Measurements from ENCODE around the gene STRA8. TPM values are rescaled to one million over a fixed set of nuclear protein-coding genes. Genes with fewer than 3 reads are reported as not detected.

Gene STRA8
- total RNA-seq, 2 experiments from 2014 or later: not detected

GRCh38 chr7:135253851-135254771, 20.5 kb downstream of the STRA8 start:
- Mint-ChIP-seq H3K9me3 (ENCODE audit: low read depth) (no peaks in the 10 kb centered on the region), H3K27ac (no peak overlapping the region), H3K4me3 (no peak overlapping the region), H3K27me3 (peaks cover 3% of the 10 kb centered on the region), H3K36me3 (no peaks in the 10 kb centered on the region), H3K4me1 (no peaks in the 10 kb centered on the region)
- CTCF ChIA-PET: interaction anchor here (1.1 kb wide), 1 partner anchor 20 kb away, joined by 4 read pairs; no protein-coding TSS in a partner anchor
- peak; percentile 39 for ATAC-seq
- no peak for DNase-seq

DNA sequence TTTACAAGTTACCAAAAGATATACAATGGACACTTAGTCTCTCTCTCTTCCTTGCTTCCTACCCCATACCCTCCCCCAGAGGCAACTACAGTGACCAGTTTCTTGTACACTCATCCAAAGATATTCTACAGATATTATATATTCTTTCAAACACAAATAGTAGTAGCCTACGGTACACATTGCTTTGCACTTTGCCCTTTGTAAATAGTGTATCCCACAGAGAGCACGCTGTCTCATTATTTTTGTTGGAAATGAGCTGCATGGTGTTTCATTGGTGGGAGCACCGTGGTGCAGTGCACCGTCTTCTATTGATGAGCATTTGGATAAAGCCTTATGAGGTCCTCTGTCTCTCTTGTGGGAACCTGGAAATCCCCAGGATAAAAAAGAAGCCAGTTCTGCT, 24.2 kb downstream of the STRA8 start:
- ATAC-seq: no peak
- CTCF ChIA-PET: no interaction called here

GRCh38 chr7:135258585-135258984, 24.9 kb downstream of the STRA8 start:
- CTCF ChIA-PET: no interaction called here
- ATAC-seq (no peak), DNase-seq (no peak)
- peaks cover 3% of the 10 kb centered on the region for H3K27me3 Mint-ChIP-seq
- peaks cover 4% of the 10 kb centered on the region for H3K9me3 Mint-ChIP-seq (ENCODE audit: low read depth)
- no peaks in the 10 kb centered on the region for H3K4me1 Mint-ChIP-seq
- peaks cover 2% of the 10 kb centered on the region for H3K36me3 Mint-ChIP-seq
- H3K4me3 Mint-ChIP-seq: no peak overlapping the region
- no peak overlapping the region for H3K27ac Mint-ChIP-seq

More for the DNA sequence above, 24.2 kb downstream of the STRA8 start:
- H3K36me3 Mint-ChIP-seq: peaks cover 2% of the 10 kb centered on the region
- H3K27me3 Mint-ChIP-seq: peaks cover 3% of the 10 kb centered on the region
- no peak overlapping the region for H3K27ac Mint-ChIP-seq
- no peak for DNase-seq
- H3K4me1 Mint-ChIP-seq: no peaks in the 10 kb centered on the region
- H3K4me3 Mint-ChIP-seq: no peak overlapping the region
- H3K9me3 Mint-ChIP-seq (ENCODE audit: low read depth): peaks cover 3% of the 10 kb centered on the region

- H3K4me1 Mint-ChIP-seq: no peaks in the 10 kb centered on the region
- CTCF ChIA-PET: interaction anchor here (3.4 kb wide), 1 partner anchor 15 kb away, joined by 14 read pairs; no protein-coding TSS in a partner anchor
- H3K4me3 Mint-ChIP-seq: no peak overlapping the region
- peaks cover 3% of the 10 kb centered on the region for H3K27me3 Mint-ChIP-seq
- no peak overlapping the region for H3K27ac Mint-ChIP-seq
- H3K9me3 Mint-ChIP-seq (ENCODE audit: low read depth): peaks cover 9% of the 10 kb centered on the region
- ATAC-seq (no peak), DNase-seq (no peak)
- H3K36me3 Mint-ChIP-seq: peaks cover 2% of the 10 kb centered on the region
Measured at GRCh38 chr7:135259702-135260101, 26.1 kb downstream of the STRA8 start.

GRCh38 chr7:135260470-135260869, 26.8 kb downstream of the STRA8 start:
- H3K27ac Mint-ChIP-seq: no peak overlapping the region
- CTCF ChIA-PET: interaction anchor here (3.4 kb wide), 1 partner anchor 14 kb away, joined by 14 read pairs; no protein-coding TSS in a partner anchor
- no peak overlapping the region for H3K4me3 Mint-ChIP-seq
- no peaks in the 10 kb centered on the region for H3K4me1 Mint-ChIP-seq
- H3K9me3 Mint-ChIP-seq (ENCODE audit: low read depth): peaks cover 9% of the 10 kb centered on the region
- H3K36me3 Mint-ChIP-seq: peaks cover 2% of the 10 kb centered on the region
- peaks cover 3% of the 10 kb centered on the region for H3K27me3 Mint-ChIP-seq
- no peak for DNase-seq
- ATAC-seq: no peak

DNA sequence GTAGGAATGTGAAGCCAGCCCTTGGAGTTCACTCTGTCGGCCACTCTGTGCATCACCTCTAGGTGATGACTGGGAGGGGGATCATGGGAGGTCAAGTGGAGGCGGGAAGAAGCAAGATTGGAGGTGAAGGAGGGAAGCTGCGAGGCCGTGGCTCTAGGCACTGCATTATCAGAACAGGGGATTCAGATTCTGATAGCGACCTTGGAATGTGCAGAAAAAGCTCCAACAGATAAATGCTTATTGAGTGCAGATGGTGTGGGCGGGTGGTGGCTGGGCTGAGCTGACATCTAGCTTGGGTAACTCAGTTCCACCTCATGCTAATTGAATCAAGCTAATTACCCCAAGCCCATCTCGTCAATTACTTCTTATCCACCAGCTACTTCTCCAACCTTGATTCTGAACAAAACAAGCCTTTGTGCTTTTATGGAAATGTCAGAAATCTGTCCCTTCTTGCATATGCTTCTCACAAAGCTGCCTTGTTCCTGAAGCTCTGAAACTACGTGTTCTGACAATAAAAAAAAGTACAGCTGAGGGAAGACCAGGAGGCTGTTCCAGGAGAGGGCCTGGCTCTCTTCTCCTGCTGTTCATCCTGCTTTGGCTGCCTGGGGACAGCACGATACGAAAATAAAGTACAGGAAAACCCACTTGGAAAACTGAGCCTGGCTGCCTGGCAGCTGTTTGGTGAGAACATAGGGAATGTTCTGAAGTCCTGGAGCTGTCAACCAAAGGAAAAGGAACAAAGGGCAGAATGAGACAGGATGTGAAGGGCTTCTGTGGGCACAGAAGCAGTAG, 27.5 kb downstream of the STRA8 start:
- Mint-ChIP-seq H3K27ac (no peak overlapping the region), H3K4me1 (no peaks in the 10 kb centered on the region), H3K9me3 (ENCODE audit: low read depth) (peaks cover 9% of the 10 kb centered on the region), H3K36me3 (peaks cover 2% of the 10 kb centered on the region), H3K27me3 (peaks cover 3% of the 10 kb centered on the region), H3K4me3 (no peak overlapping the region)
- ATAC-seq (no peak), DNase-seq (no peak)
- CTCF ChIA-PET: interaction anchor here (0.6 to 3.4 kb wide), 3 partner anchors 13 to 65 kb away, joined by 3 to 14 read pairs (median 5); no protein-coding TSS in a partner anchor

- peaks cover 9% of the 10 kb centered on the region for H3K9me3 Mint-ChIP-seq (ENCODE audit: low read depth)
- DNase-seq: no peak
- no peaks in the 10 kb centered on the region for H3K4me1 Mint-ChIP-seq
- H3K36me3 Mint-ChIP-seq: peaks cover 2% of the 10 kb centered on the region
- H3K4me3 Mint-ChIP-seq: no peak overlapping the region
- no peak overlapping the region for H3K27ac Mint-ChIP-seq
- CTCF ChIA-PET: interaction anchor here (1.6 to 3.4 kb wide), 2 partner anchors 11 to 17 kb away, joined by 5 to 14 read pairs; no protein-coding TSS in a partner anchor
- H3K27me3 Mint-ChIP-seq: no peaks in the 10 kb centered on the region
- ATAC-seq: no peak
Measured at GRCh38 chr7:135262623-135263320, 29.1 kb downstream of the STRA8 start.

DNA sequence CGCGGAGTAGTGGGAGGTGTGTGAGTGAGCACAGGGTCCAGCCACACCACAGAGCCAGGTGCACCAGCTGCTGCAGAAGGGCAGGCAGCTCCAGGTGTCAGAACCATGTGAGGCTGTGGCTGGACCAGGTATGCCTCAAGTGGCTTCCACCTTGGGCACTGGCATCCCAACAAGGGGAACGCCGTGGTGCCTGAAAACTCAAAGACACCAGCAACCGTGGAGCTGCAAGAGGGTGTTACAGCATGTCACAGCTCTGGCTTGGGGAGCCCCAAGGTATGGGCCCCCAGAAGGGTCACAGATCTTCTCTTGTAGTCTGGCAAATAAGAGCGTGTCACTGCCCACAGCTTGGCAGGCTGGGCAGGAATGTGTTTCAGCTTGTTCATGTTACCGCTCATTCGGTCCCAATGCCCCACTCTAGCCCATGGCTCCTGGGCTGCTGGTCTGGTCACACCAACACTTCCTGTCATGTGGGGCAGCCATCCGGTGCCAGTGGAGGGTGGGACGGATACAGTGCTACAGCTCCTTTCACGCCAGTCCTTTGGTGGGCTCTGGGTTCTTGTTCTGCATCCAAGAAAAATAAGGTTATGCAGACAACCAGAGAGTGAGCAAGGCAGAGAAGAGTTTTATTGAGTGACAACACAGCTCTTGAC, 29.8 kb downstream of the STRA8 start:
- Mint-ChIP-seq H3K4me1 (no peaks in the 10 kb centered on the region), H3K27ac (no peak overlapping the region), H3K4me3 (no peak overlapping the region), H3K27me3 (no peaks in the 10 kb centered on the region), H3K9me3 (ENCODE audit: low read depth) (peaks cover 9% of the 10 kb centered on the region), H3K36me3 (peaks cover 2% of the 10 kb centered on the region)
- no peak for DNase-seq
- ATAC-seq: no peak
- CTCF ChIA-PET: interaction anchor here (1.1 kb wide), 1 partner anchor 11 kb away, joined by 3 read pairs; no protein-coding TSS in a partner anchor

GRCh38 chr7:135265637-135266036, 32.0 kb downstream of the STRA8 start:
- H3K4me1 Mint-ChIP-seq: no peaks in the 10 kb centered on the region
- CTCF ChIA-PET: interaction anchor here (1.2 kb wide), 1 partner anchor 8 kb away, joined by 6 read pairs; no protein-coding TSS in a partner anchor

GRCh38 chr7:135269921-135270320, 36.3 kb downstream of the STRA8 start:
- CTCF ChIA-PET: no interaction called here
- H3K4me1 Mint-ChIP-seq: no peaks in the 10 kb centered on the region
- no peak overlapping the region for H3K27ac Mint-ChIP-seq
- peaks cover 3% of the 10 kb centered on the region for H3K27me3 Mint-ChIP-seq
- H3K36me3 Mint-ChIP-seq: no peaks in the 10 kb centered on the region
- ATAC-seq (no peak), DNase-seq (no peak)
- no peaks in the 10 kb centered on the region for H3K9me3 Mint-ChIP-seq (ENCODE audit: low read depth)
- no peak overlapping the region for H3K4me3 Mint-ChIP-seq

More at GRCh38 chr7:135265637-135266036, 32.0 kb downstream of the STRA8 start:
- Mint-ChIP-seq H3K27me3 (no peaks in the 10 kb centered on the region), H3K36me3 (peaks cover 2% of the 10 kb centered on the region), H3K9me3 (ENCODE audit: low read depth) (peaks cover 9% of the 10 kb centered on the region), H3K27ac (no peak overlapping the region), H3K4me3 (no peak overlapping the region)
- DNase-seq (no peak), ATAC-seq (no peak)

DNA sequence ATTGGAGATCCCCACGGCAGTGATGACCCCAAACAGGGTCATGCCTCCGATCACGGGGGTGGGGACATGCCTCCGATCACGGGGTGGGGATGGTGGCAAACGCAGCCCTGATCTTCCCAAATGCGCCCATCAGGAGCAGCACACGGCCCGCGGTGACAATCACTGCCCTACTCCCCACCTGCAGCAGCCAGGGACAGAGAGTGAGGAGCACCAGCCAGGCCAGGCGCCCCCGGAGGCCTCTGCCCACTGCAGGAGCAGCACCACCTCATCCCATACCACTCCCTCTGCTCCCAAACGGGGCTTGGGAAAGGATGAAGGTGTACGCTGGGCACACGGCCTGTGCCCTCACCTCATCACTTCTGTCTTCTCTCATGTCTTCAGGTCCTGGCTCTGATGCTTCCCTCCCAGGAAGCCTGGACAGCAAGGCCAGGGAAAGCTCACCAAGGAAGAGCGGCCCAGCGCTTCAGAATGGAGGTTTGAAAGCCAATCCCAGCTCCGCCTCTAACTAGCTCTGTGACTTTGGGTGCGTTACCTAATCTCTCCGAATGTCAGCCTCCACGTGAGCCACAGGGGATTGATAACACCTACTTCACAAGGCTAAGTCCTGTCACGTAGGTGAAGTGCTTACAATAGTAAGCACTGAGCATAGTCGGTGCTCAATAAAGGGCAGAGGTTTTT, 37.1 kb downstream of the STRA8 start:
- Mint-ChIP-seq H3K9me3 (ENCODE audit: low read depth) (no peaks in the 10 kb centered on the region), H3K27ac (no peak overlapping the region), H3K4me1 (no peaks in the 10 kb centered on the region), H3K36me3 (no peaks in the 10 kb centered on the region), H3K4me3 (no peak overlapping the region), H3K27me3 (peaks cover 3% of the 10 kb centered on the region)
- DNase-seq: no peak
- CTCF ChIA-PET: no interaction called here
- no peak for ATAC-seq

DNA sequence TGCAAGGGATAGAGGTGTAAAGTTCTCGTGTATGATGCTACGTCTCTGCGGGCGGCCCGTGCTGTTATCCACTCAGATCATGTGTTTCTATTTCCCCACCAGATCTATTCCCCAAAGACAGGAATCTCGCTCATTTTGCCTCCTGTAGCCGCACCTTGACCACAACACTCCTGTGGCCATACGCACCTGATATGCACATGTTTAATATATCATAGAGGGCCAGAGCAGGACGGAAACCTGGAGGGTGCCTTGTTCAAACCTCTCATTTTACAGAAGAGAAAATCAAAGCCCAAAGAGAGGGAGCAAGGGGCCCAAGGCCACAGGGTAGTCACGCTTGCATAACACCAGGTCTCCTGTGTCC, 37.6 kb downstream of the STRA8 start:
- no peak for ATAC-seq
- no peak for DNase-seq
- CTCF ChIA-PET: no interaction called here
- Mint-ChIP-seq H3K9me3 (ENCODE audit: low read depth) (no peaks in the 10 kb centered on the region), H3K4me1 (no peaks in the 10 kb centered on the region), H3K27me3 (peaks cover 3% of the 10 kb centered on the region), H3K27ac (no peak overlapping the region), H3K36me3 (no peaks in the 10 kb centered on the region), H3K4me3 (no peak overlapping the region)
